Stimulated activated CD4-positive, alpha-beta T cell treated with anti-CD3 and anti-CD28 coated beads, Interleukin-2, amount 100 ng/mL, for 48 hours (primary cell): Measurements from ENCODE around the gene MAGI1.
"Not testable (repeated sequence)": the region's sequence is repeated elsewhere in the genome, so short reads cannot be mapped to it uniquely, and the experiment has no call there.

Source experiments
- DNase-seq, 2 donors: peaks; one replicate each; pipeline ENCODE4 v3.0.0-alpha.2; 2020

The MAGI1 gene

GRCh38 chr3:65642883-65643282 lies 395.8 kb downstream of the MAGI1 start:
- DNase-seq: no peak

GRCh38 chr3:65641777-65642176 lies 396.9 kb downstream of the MAGI1 start:
- no peak for DNase-seq

- no peak for DNase-seq
Observed at GRCh38 chr3:65641045-65641444, 397.7 kb downstream of the MAGI1 start.

- no peak for DNase-seq
Observed at GRCh38 chr3:65639444-65639843, 399.3 kb downstream of the MAGI1 start.

- DNase-seq: no peak
Observed at GRCh38 chr3:65638301-65638700, 400.4 kb downstream of the MAGI1 start.

- DNase-seq: no peak
Observed at GRCh38 chr3:65636326-65636725, 402.4 kb downstream of the MAGI1 start.

GRCh38 chr3:65635657-65636056 lies 403.1 kb downstream of the MAGI1 start:
- no peak for DNase-seq

- no peak for DNase-seq
Observed at GRCh38 chr3:65633018-65633638, 405.6 kb downstream of the MAGI1 start.

- no peak for DNase-seq
Observed at GRCh38 chr3:65632414-65632813, 406.3 kb downstream of the MAGI1 start.

GRCh38 chr3:65628978-65629377 lies 409.7 kb downstream of the MAGI1 start:
- no peak for DNase-seq

GRCh38 chr3:65627062-65627461 lies 411.7 kb downstream of the MAGI1 start:
- DNase-seq: no peak

- no peak for DNase-seq
Observed at GRCh38 chr3:65625305-65625704, 413.4 kb downstream of the MAGI1 start.

GRCh38 chr3:65623362-65623761 lies 415.4 kb downstream of the MAGI1 start:
- DNase-seq: no peak

GRCh38 chr3:65619888-65620287 lies 418.8 kb downstream of the MAGI1 start:
- no peak for DNase-seq

- DNase-seq: no peak
Observed at GRCh38 chr3:65619451-65619881, 419.3 kb downstream of the MAGI1 start.

GRCh38 chr3:65618599-65618998 lies 420.1 kb downstream of the MAGI1 start:
- DNase-seq: no peak

- DNase-seq: no peak
Observed at GRCh38 chr3:65617787-65618186, 420.9 kb downstream of the MAGI1 start.

- no peak for DNase-seq
Observed at GRCh38 chr3:65617209-65617608, 421.5 kb downstream of the MAGI1 start.

- no peak for DNase-seq
Observed at GRCh38 chr3:65616563-65616962, 422.2 kb downstream of the MAGI1 start.

GRCh38 chr3:65615329-65615728 lies 423.4 kb downstream of the MAGI1 start:
- DNase-seq: no peak

GRCh38 chr3:65614585-65614984 lies 424.1 kb downstream of the MAGI1 start:
- DNase-seq: no peak

GRCh38 chr3:65607965-65608460 lies 430.7 kb downstream of the MAGI1 start:
- not testable (repeated sequence) for DNase-seq

GRCh38 chr3:65607101-65607500 lies 431.6 kb downstream of the MAGI1 start:
- DNase-seq: no peak

- no peak for DNase-seq
Observed at GRCh38 chr3:65605876-65606432, 432.8 kb downstream of the MAGI1 start.
